Esophagus squamous epithelium (tissue), 5 donors: ENCODE measurements around the gene TRMT44. TPM values are rescaled to one million over a fixed set of nuclear protein-coding genes. Genes with fewer than 3 reads are reported as not detected.

Experiments used
- DNase-seq: peaks from one replicate; lab custom pipeline; 2025; lab: John Stamatoyannopoulos, UW
- H3K27ac ChIP-seq, 4 donors: fragments of 200-600 bp; sonication (generic); one replicate each; pipeline ENCODE4 v1.5.1; 2016 to 2019; ENCODE audit warnings: mild to moderate bottlenecking in 1 of 4
- H3K27me3 ChIP-seq, 4 donors: fragments of 200-600 bp; sonication (generic); 1 replicate in 3 of 4; 2 replicates in 1 of 4; pipeline versions ENCODE4 v1.5.1 to v1.6.0; 2017 to 2021; ENCODE audit warnings: antibody characterized with exemption in 1 of 4
- H3K36me3 ChIP-seq, 3 donors: fragments of 200-600 bp; sonication (generic); one replicate each; pipeline ENCODE4 v1.5.1; 2016 to 2019
- H3K4me1 ChIP-seq, 3 donors: fragments of 200-600 bp; sonication (generic); one replicate each; pipeline ENCODE4 v1.5.1; 2017 to 2019
- H3K4me3 ChIP-seq, 4 donors: fragments of 200-600 bp; sonication (generic); 1 replicate in 3 of 4; 2 replicates in 1 of 4; pipeline ENCODE4 v1.5.1; 2016 to 2019; ENCODE audit warnings: mild to moderate bottlenecking in 2 of 4, moderate library complexity in 1 of 4
- H3K9me3 ChIP-seq, 3 donors: fragments of 200-600 bp; sonication (generic); one replicate each; pipeline ENCODE4 v1.5.1; 2016 to 2019
- POLR2A ChIP-seq, 4 donors: fragments of 450-650 bp; IDR thresholded peaks; one replicate each; pipeline ENCODE4 v1.6.1; 2017; ENCODE audit warnings: antibody characterized with exemption in 4 of 4, mild to moderate bottlenecking in 4 of 4, moderate library complexity in 3 of 4
- WGBS, 2 donors: methylation state at CpG; one replicate each; pipeline ENCODE4 v1.1.5; 2018; 5-methylcytosine and 5-hydroxymethylcytosine counted together
- intact Hi-C: fragments of 100-400 bp; cut with DNase I; formaldehyde crosslinking; loops from one replicate; pipeline ENCODE4 v1.15.0; 2022
- total RNA-seq, 4 donors: library from RNA; depleted of rRNA; stranded (reverse); fragments of >200 nt; gene quantifications; one replicate each; pipeline ENCODE4 v1.1.0, GENCODE V29; 2016
- TF ChIP-seq, protein P1 (sequence below), 6 experiments: fragments of 450-650 bp in 4 of 6; fragments of 200-600 bp in 2 of 6; sonication (generic) in 2 of 6; IDR thresholded peaks; one replicate each; pipeline ENCODE4 v1.5.1; 2016 to 2019; ENCODE audit warnings: antibody characterized with exemption in 6 of 6, mild to moderate bottlenecking in 4 of 6, moderate library complexity in 4 of 6
- donor health status: DM: yes; HTN: yes; CAD: no.

Gene TRMT44
- total RNA-seq, 4 donors from 2014 or later: 26.8 to 31.7 (median 28.8) TPM

DNA sequence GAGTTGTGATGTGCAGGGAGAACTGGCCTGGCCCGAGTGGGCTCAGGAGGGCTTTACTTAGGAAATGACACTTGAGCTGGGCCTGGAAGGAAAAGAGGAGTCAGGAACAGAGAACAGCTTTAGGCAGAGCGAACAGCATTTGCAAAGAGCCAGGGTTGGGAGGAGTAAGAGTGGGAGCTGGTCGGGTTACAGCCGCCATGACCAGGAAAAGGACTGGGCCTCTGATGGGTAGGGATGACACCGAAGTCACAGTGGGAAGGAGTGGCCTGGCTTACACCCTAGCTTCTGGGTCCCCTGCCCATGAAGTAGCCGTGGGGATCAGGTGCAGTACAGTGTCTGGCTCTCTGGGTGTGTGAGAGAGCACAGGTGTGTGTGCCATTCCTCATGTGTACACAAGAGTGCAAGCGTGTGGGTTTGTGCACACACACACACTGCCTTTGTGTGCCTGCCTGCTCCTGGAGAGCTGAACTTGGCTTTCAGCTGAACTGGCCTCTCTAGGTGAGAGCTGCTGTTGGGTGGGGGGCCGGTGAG is 31.6 kb downstream of the TRMT44 start:
- WGBS, 2 donors: 77 to 80% methylated on average over 6 to 8 of the region's 8 CpGs
- H3K4me3 ChIP-seq: no peak overlapping the region
- no peak for DNase-seq
- peaks cover 9 to 78% (median 17%) of the 10 kb centered on the region in 3 donors for H3K36me3 ChIP-seq
- no peaks in the 10 kb centered on the region for H3K9me3 ChIP-seq
- peak overlapping the region; percentile 5 to 88 (median 49) for H3K27ac ChIP-seq
- H3K4me1 ChIP-seq: peaks cover 0 to 30% (median 18%) of the 10 kb centered on the region in 3 donors
- intact Hi-C loops: loop anchor here (5.0 kb wide), 1 partner anchor 120 kb away; the partner anchor contains the start of gene CPZ
- no peak for TF ChIP-seq POLR2A (IDR thresholded peaks at IDR 0.05)
- TF ChIP-seq, protein P1, sequence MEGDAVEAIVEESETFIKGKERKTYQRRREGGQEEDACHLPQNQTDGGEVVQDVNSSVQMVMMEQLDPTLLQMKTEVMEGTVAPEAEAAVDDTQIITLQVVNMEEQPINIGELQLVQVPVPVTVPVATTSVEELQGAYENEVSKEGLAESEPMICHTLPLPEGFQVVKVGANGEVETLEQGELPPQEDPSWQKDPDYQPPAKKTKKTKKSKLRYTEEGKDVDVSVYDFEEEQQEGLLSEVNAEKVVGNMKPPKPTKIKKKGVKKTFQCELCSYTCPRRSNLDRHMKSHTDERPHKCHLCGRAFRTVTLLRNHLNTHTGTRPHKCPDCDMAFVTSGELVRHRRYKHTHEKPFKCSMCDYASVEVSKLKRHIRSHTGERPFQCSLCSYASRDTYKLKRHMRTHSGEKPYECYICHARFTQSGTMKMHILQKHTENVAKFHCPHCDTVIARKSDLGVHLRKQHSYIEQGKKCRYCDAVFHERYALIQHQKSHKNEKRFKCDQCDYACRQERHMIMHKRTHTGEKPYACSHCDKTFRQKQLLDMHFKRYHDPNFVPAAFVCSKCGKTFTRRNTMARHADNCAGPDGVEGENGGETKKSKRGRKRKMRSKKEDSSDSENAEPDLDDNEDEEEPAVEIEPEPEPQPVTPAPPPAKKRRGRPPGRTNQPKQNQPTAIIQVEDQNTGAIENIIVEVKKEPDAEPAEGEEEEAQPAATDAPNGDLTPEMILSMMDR (IDR thresholded peaks at IDR 0.05): no peak
- no peaks in the 10 kb centered on the region for H3K27me3 ChIP-seq

DNA sequence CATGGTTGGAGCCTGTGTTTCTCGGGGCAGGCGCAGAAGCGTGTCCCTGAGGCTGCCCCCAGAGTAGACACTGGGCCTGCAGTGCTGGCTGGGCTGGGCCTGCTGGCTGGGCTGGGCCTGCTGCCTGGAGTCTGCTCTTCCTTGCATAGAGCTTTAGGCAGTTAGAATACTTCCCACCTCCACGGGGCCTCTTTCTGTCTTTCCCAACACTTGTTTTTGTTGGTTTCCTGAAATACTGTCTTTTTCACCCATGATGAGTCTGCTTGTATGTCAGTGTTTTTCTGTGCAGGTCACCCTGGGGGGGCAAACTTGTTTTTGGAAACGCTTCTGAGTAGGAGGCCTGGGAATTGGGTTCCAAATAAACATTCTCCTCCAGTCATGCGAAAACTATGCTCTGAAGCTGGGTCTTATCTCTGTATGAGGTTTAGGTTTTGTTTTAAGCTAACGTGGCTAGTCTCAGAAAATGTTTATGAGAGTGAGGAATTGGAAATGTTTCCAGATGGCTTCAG is 32.2 kb downstream of the TRMT44 start:
- peaks cover 0 to 30% (median 18%) of the 10 kb centered on the region in 3 donors for H3K4me1 ChIP-seq
- intact Hi-C loops: loop anchor here (5.0 kb wide), 1 partner anchor 120 kb away; the partner anchor contains the start of gene CPZ
- DNase-seq: no peak
- no peaks in the 10 kb centered on the region for H3K27me3 ChIP-seq
- H3K36me3 ChIP-seq: peaks cover 6 to 78% (median 16%) of the 10 kb centered on the region in 3 donors
- WGBS, 2 donors: 64 to 77% methylated on average over 6 to 7 of the region's 7 CpGs
- no peak overlapping the region for H3K4me3 ChIP-seq
- no peaks in the 10 kb centered on the region for H3K9me3 ChIP-seq
- peak overlapping the region; percentile 5 to 88 (median 49) for H3K27ac ChIP-seq
- no peak for TF ChIP-seq POLR2A (IDR thresholded peaks at IDR 0.05)

DNA sequence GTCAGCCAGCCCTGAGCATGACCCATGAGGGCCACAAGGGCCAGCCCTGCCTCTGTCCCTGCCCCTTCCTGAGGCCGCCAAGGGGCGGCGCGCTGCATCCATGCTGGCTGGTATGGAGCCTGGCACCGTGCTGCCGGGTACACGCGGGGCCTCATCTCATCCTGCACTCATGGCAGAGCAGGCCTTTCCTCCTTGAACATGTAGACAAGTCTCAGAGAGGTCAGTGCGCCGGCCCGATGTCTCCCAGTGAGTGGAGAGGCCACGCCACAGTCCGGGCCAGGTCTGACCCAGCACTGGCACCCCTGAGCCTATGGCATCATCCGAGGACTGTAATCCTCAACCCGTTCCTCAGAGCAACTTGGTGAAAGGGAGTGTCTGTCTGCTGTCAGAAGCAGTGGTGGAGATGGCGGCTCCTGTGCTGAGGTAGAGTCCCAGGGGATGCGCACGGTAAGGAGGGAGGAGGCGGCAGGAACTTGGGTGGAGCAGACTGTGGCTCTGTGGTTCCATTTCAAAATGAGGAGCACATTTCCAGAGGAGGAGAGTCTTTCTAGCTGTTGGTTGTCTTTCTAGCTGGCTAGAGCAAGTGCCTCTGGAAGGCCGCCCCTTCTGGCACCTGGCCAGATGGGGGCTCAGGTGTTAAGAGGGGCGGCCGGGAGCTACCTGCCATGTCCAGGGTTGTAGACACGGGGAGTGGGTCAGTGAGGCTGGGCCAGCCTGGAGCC is 32.8 kb downstream of the TRMT44 start:
- no peak overlapping the region for H3K4me3 ChIP-seq
- no peaks in the 10 kb centered on the region for H3K27me3 ChIP-seq
- peak overlapping the region; percentile 13 to 88 (median 49) for H3K27ac ChIP-seq
- peaks cover under 1 to 78% (median 10%) of the 10 kb centered on the region in 3 donors for H3K36me3 ChIP-seq
- intact Hi-C loops: loop anchor here (5.0 kb wide), 1 partner anchor 119 kb away; the partner anchor contains the start of gene CPZ
- WGBS, 2 donors: 80 to 100% methylated on average over 1 to 3 of the region's 23 CpGs
- TF ChIP-seq, protein P1 (IDR thresholded peaks at IDR 0.05): no peak
- TF ChIP-seq POLR2A (IDR thresholded peaks at IDR 0.05): no peak
- DNase-seq: no peak
- peaks cover 0 to 30% (median 18%) of the 10 kb centered on the region in 3 donors for H3K4me1 ChIP-seq
- H3K9me3 ChIP-seq: no peaks in the 10 kb centered on the region

DNA sequence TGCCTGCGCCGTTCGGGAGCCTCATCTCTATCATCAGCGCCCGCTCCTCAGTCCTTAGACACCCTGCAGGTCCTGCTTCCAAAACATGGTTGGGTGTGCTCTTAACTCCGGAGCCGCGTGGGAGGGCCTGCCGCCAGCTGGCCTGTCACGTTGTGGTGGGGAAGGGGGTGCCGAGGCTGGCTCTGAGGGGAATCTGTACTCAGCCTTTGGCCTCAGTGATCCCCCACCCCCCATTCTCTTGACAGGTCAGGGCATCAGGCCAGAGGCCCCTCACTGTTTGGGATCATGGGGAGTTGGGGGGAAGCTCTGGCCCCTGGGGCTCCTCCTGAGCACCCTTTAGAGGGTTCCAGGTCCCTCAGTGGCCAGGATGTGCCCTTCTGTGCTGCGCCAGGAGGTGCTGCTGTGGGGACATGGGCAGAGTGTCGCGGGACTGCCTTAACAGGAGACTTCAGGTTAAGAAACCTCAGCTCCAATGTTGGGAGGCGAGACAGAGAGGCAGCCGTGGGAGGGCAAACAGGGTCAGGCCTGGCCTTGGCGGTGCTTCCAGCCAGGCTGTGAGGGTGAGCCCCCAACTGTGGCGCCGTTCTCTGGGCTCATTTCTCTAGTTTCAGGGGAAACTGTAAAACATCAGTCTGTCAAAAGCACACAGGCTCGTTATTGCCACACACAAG is 33.5 kb downstream of the TRMT44 start:
- no peaks in the 10 kb centered on the region for H3K9me3 ChIP-seq
- peaks cover 0 to 78% (median 9%) of the 10 kb centered on the region in 3 donors for H3K36me3 ChIP-seq
- no peak overlapping the region for H3K4me3 ChIP-seq
- DNase-seq: no peak
- peaks cover 0 to 30% (median 18%) of the 10 kb centered on the region in 3 donors for H3K4me1 ChIP-seq
- TF ChIP-seq, protein P1 (IDR thresholded peaks at IDR 0.05): no peak
- no peak for TF ChIP-seq POLR2A (IDR thresholded peaks at IDR 0.05)
- 73 to 94% methylated on average over 6 to 12 of the region's 20 CpGs for WGBS, 2 donors
- H3K27me3 ChIP-seq: no peaks in the 10 kb centered on the region
- intact Hi-C loops: loop anchor here (5.0 kb wide), 1 partner anchor 118 kb away; the partner anchor contains the start of gene CPZ
- H3K27ac ChIP-seq: peak overlapping the region in 3 of 4 donors; percentile 16 to 88 (median 82)

DNA sequence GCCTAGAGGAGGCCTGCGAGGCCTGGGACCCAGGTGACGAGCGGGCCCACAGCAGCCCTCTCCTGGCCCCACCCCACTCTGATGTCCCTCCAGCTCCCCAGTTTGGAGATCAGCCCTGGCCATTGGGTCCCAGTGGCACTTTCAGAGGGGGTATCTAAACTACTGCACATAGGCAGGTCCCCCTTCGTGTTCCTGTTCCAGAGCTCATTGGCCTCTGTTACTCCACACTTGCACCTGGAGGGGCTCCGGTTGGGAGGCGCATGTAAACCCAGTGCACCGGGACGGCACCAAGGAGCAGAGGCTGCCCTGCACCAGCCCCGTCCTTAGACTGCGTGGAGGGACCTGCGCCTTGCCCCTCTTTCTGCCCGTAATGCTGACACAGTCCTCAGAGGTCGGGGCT is 34.3 kb downstream of the TRMT44 start:
- H3K36me3 ChIP-seq: peaks cover 0 to 71% (median under 1%) of the 10 kb centered on the region in 3 donors
- H3K27ac ChIP-seq: no peak overlapping the region
- H3K4me3 ChIP-seq: no peak overlapping the region
- H3K4me1 ChIP-seq: peaks cover 0 to 30% (median 18%) of the 10 kb centered on the region in 3 donors
- no peaks in the 10 kb centered on the region for H3K9me3 ChIP-seq
- DNase-seq: no peak
- intact Hi-C loops: loop anchor here (5.0 kb wide), 1 partner anchor 117 kb away; the partner anchor contains the start of gene CPZ
- no peaks in the 10 kb centered on the region for H3K27me3 ChIP-seq
- TF ChIP-seq, protein P1 (IDR thresholded peaks at IDR 0.05): no peak
- TF ChIP-seq POLR2A (IDR thresholded peaks at IDR 0.05): no peak
- 97% methylated on average over 5 of the region's 13 CpGs; no CpG with 5 or more reads in 1 of the 2 donors for WGBS, 2 donors
